Astrocyte (in vitro differentiated cells and primary cell): Measurements from ENCODE around the gene CIDEA. TPM values are rescaled to one million over a fixed set of nuclear protein-coding genes. Genes with fewer than 3 reads are reported as not detected.

Experiments used
- DNase-seq: peaks from one replicate; pipeline ENCODE4 v3.0.0-alpha.2; 2010; ENCODE audit warnings: low read depth
- FAIRE-seq: peaks from 2 replicates; lab custom pipeline; 2011; peaks lifted over from hg19 to GRCh38; lab: Jason Lieb, UNC
- H2AFZ ChIP-seq: 2 replicates; pipeline ENCODE4 v1.6.0; 2012; ENCODE audit warnings: low read depth, low read length, inconsistent platforms
- H3K27ac ChIP-seq: 2 replicates; pipeline ENCODE4 v1.5.1; 2011; ENCODE audit warnings: low read depth, low read length, inconsistent platforms
- H3K27me3 ChIP-seq: 2 replicates; pipeline ENCODE4 v1.6.0; 2011; ENCODE audit warnings: low read length, inconsistent platforms; ENCODE audit not compliant: insufficient read depth
- H3K36me3 ChIP-seq: 2 replicates; pipeline ENCODE4 v1.5.1; 2011; ENCODE audit warnings: low read length, inconsistent platforms; ENCODE audit not compliant: insufficient read depth
- H3K4me1 ChIP-seq: 2 replicates; pipeline ENCODE4 v1.5.1; 2011; ENCODE audit warnings: low read length, inconsistent platforms; ENCODE audit not compliant: insufficient read depth
- H3K4me2 ChIP-seq: 2 replicates; pipeline ENCODE4 v1.6.0; 2012; ENCODE audit warnings: low read length, inconsistent platforms
- H3K4me3 ChIP-seq: 2 replicates; pipeline ENCODE4 v1.5.1; 2011; ENCODE audit warnings: low read depth, mild to moderate bottlenecking, low read length, inconsistent platforms; ENCODE audit not compliant: insufficient read depth
- H3K79me2 ChIP-seq: 2 replicates; pipeline ENCODE4 v1.6.0; 2012; ENCODE audit warnings: mild to moderate bottlenecking, low read length, inconsistent platforms; ENCODE audit not compliant: insufficient read depth
- H3K9ac ChIP-seq: 2 replicates; pipeline ENCODE4 v1.6.0; 2012; ENCODE audit warnings: mild to moderate bottlenecking, low read length, inconsistent platforms
- H3K9me3 ChIP-seq: 2 replicates; pipeline ENCODE4 v1.5.1; 2012; ENCODE audit warnings: low read depth, mild to moderate bottlenecking, low read length, inconsistent platforms; ENCODE audit not compliant: insufficient read depth
- H4K20me1 ChIP-seq: 2 replicates; pipeline ENCODE4 v1.6.0; 2012; ENCODE audit warnings: low read length, inconsistent platforms; ENCODE audit not compliant: insufficient read depth
- H3K27ac Mint-ChIP-seq: one replicate; pipeline ENCODE4 v1.8.0; 2021; ENCODE audit warnings: mild to moderate bottlenecking, mixed read lengths; ENCODE audit not compliant: unreplicated experiment
- H3K27me3 Mint-ChIP-seq: one replicate; pipeline ENCODE4 v1.8.0; 2021; ENCODE audit warnings: low read depth, mixed read lengths; ENCODE audit not compliant: unreplicated experiment
- H3K36me3 Mint-ChIP-seq: one replicate; pipeline ENCODE4 v1.8.0; 2021; ENCODE audit warnings: low read depth, mixed read lengths; ENCODE audit not compliant: unreplicated experiment
- H3K4me1 Mint-ChIP-seq: one replicate; pipeline ENCODE4 v1.8.0; 2021; ENCODE audit warnings: low read depth, mixed read lengths; ENCODE audit not compliant: unreplicated experiment
- H3K4me3 Mint-ChIP-seq: one replicate; pipeline ENCODE4 v1.8.0; 2021; ENCODE audit warnings: mild to moderate bottlenecking, moderate library complexity, mixed read lengths; ENCODE audit not compliant: unreplicated experiment
- H3K9me3 Mint-ChIP-seq: one replicate; pipeline ENCODE4 v1.8.0; 2021; ENCODE audit warnings: mild to moderate bottlenecking, mixed read lengths; ENCODE audit not compliant: unreplicated experiment
- EZH2 ChIP-seq: IDR thresholded peaks from 2 replicates; pipeline ENCODE4 v1.6.1; 2012; ENCODE audit warnings: mild to moderate bottlenecking, low read length, inconsistent platforms; ENCODE audit not compliant: insufficient read depth
- total RNA-seq: library from RNA; stranded (reverse); gene quantifications from 2 replicates; pipeline ENCODE4 v1.2.1, GENCODE V29; 2021
- TF ChIP-seq, protein P1 (sequence below): IDR thresholded peaks from 2 replicates; pipeline ENCODE4 v1.5.1; 2011; ENCODE audit warnings: low read depth, mild to moderate bottlenecking, inconsistent platforms, low read length, moderate library complexity; ENCODE audit not compliant: insufficient read depth

The CIDEA gene
- total RNA-seq, 1 donor from 2014 or later = 0.43 TPM

DNA sequence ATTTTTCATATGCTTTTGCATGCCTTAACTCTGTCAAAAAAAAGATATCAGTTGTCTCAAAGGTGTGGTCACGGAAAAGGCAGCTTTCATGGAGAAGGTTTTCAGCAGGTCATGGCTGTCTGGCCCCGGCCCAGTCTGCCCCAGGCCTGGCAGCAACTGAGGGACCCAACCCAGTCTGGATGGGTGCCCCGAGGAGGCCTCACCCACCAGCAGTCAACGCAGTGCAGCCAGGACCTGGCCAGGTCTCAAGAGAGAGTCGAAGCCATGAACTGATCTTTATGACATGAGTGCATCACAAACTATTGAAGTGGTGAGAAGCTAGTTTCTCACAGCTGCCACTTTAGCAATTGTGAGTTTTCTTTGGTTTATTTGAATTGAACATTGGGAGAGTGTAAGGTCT is 61.8 kb downstream of the CIDEA start:
- peaks cover 15% of the 10 kb centered on the region for H3K4me1 ChIP-seq
- Mint-ChIP-seq H3K36me3 (peaks cover 37% of the 10 kb centered on the region), H3K27me3 (no peaks in the 10 kb centered on the region), H3K9me3 (peaks cover 3% of the 10 kb centered on the region), H3K27ac (peak overlapping the region; percentile 24), H3K4me3 (peak overlapping the region; percentile 62), H3K4me1 (peaks cover 53% of the 10 kb centered on the region)
- H3K4me3 ChIP-seq = no peak overlapping the region
- peaks cover 96% of the 10 kb centered on the region for H3K79me2 ChIP-seq
- TF ChIP-seq EZH2 = no peak
- TF ChIP-seq, protein P1, sequence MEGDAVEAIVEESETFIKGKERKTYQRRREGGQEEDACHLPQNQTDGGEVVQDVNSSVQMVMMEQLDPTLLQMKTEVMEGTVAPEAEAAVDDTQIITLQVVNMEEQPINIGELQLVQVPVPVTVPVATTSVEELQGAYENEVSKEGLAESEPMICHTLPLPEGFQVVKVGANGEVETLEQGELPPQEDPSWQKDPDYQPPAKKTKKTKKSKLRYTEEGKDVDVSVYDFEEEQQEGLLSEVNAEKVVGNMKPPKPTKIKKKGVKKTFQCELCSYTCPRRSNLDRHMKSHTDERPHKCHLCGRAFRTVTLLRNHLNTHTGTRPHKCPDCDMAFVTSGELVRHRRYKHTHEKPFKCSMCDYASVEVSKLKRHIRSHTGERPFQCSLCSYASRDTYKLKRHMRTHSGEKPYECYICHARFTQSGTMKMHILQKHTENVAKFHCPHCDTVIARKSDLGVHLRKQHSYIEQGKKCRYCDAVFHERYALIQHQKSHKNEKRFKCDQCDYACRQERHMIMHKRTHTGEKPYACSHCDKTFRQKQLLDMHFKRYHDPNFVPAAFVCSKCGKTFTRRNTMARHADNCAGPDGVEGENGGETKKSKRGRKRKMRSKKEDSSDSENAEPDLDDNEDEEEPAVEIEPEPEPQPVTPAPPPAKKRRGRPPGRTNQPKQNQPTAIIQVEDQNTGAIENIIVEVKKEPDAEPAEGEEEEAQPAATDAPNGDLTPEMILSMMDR = no peak
- H2AFZ ChIP-seq = no peak overlapping the region
- FAIRE-seq (no peak), DNase-seq (no peak)
- H3K4me2 ChIP-seq = peak overlapping the region; percentile 43
- H4K20me1 ChIP-seq = peaks cover 88% of the 10 kb centered on the region
- no peak overlapping the region for H3K9ac ChIP-seq
- no peaks in the 10 kb centered on the region for H3K27me3 ChIP-seq
- no peak overlapping the region for H3K27ac ChIP-seq
- H3K9me3 ChIP-seq = no peaks in the 10 kb centered on the region
- H3K36me3 ChIP-seq = peaks cover 71% of the 10 kb centered on the region

DNA sequence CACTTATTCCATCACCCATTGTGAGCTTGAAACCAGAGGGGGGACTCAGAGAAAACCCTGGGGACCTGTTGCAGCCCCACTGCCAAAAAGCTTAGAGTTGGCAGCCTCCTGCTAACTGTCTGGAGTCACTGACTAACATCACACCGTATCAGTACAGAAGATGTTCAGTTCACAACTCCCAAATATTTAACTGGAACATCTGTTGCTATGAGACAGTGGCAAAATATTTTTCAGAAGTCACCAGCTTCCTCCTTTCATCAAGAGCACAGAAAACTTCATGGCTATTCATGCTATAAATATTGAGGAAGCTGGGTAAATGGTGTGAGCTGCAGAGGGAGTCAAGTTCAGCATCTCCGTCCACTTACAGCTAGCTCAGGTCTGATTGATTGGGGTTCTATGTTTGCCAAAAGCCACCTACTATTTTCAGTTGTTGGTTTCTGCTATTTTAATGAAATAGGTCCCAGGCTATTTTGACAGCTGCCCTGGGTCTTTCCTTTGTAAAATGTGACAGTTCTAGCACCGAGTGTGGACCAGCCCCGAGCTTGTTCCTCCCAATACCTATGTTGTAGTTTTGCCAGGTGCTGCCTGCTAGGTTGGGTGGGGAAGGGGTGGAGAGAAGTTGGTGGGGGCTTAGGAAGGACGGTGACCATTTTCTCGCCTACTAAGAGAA is 63.6 kb downstream of the CIDEA start:
- H3K27ac ChIP-seq = peak overlapping the region; percentile 57

More for the DNA sequence above, 63.6 kb downstream of the CIDEA start:
- H3K4me2 ChIP-seq = peak overlapping the region; percentile 31
- TF ChIP-seq, protein P1 = no peak
- TF ChIP-seq EZH2 = no peak
- no peaks in the 10 kb centered on the region for H3K27me3 Mint-ChIP-seq
- H3K36me3 Mint-ChIP-seq = peaks cover 26% of the 10 kb centered on the region
- H3K27ac Mint-ChIP-seq = peak overlapping the region; percentile 42
- peaks cover 97% of the 10 kb centered on the region for H3K79me2 ChIP-seq
- no peaks in the 10 kb centered on the region for H3K9me3 Mint-ChIP-seq
- H3K4me3 ChIP-seq = no peak overlapping the region
- DNase-seq = peak; percentile 47
- peaks cover 92% of the 10 kb centered on the region for H4K20me1 ChIP-seq
- no peak overlapping the region for H2AFZ ChIP-seq
- H3K4me1 ChIP-seq = peaks cover 15% of the 10 kb centered on the region
- H3K9me3 ChIP-seq = no peaks in the 10 kb centered on the region
- H3K4me1 Mint-ChIP-seq = peaks cover 52% of the 10 kb centered on the region
- no peak for FAIRE-seq
- peaks cover 66% of the 10 kb centered on the region for H3K36me3 ChIP-seq
- H3K4me3 Mint-ChIP-seq = no peak overlapping the region
- no peaks in the 10 kb centered on the region for H3K27me3 ChIP-seq
- H3K9ac ChIP-seq = peak overlapping the region; percentile 21
